Heart right ventricle (tissue), 16 donors: ENCODE data around the gene ZNF827. TPM values are rescaled to one million over a fixed set of nuclear protein-coding genes. Genes with fewer than 3 reads are reported as not detected.

Experiments
- ATAC-seq, 8 donors: fragments of 200-7000 bp; cut with Tn5 transposase; one replicate each; pipeline ENCODE4 v1.9.1; 2020; ENCODE audit warnings: mild to moderate bottlenecking in 8 of 8, moderate library complexity in 8 of 8, moderate number of reproducible peaks in 1 of 8
- DNase-seq, 2 donors: peaks; one replicate each; pipeline ENCODE4 v3.0.0-alpha.2; 2020
- H3K27ac ChIP-seq, 10 donors: fragments of 200-600 bp; sonication (generic) in 2 of 10; one replicate each; pipeline versions ENCODE4 v1.5.0 to v1.8.0; 2020 to 2022; ENCODE audit warnings: mild to moderate bottlenecking in 3 of 10
- H3K27me3 ChIP-seq, 7 donors: fragments of 200-600 bp; one replicate each; pipeline ENCODE4 v1.8.0; 2021 to 2022; ENCODE audit warnings: mild to moderate bottlenecking in 2 of 7
- H3K36me3 ChIP-seq, 9 donors: fragments of 200-600 bp; sonication (generic) in 1 of 9; one replicate each; pipeline versions ENCODE4 v1.5.0 to v1.8.0; 2020 to 2022; ENCODE audit warnings: mild to moderate bottlenecking in 2 of 9
- H3K4me1 ChIP-seq, 9 donors: fragments of 200-600 bp; sonication (generic) in 1 of 9; one replicate each; pipeline versions ENCODE4 v1.5.0 to v1.8.0; 2020 to 2022; ENCODE audit warnings: mild to moderate bottlenecking in 4 of 9
- H3K4me3 ChIP-seq, 10 donors: fragments of 200-600 bp; sonication (generic) in 2 of 10; one replicate each; pipeline versions ENCODE4 v1.5.0 to v1.8.0; 2020 to 2022; ENCODE audit warnings: mild to moderate bottlenecking in 7 of 10, moderate library complexity in 2 of 10
- H3K9me3 ChIP-seq, 11 donors: fragments of 200-600 bp in 10 of 11; sonication (generic) in 2 of 11; one replicate each; pipeline versions ENCODE4 v1.5.0 to v1.8.0; 2013 to 2022; ENCODE audit warnings: mild to moderate bottlenecking in 2 of 11, control low read depth in 1 of 11, moderate library complexity in 1 of 11
- WGBS, 2 donors: extraction: QIAGEN DNeasy Blood & Tissue Kit; methylation state at CpG; one replicate each; pipeline ENCODE4 v1.1.7; 2013; ENCODE audit warnings: inconsistent platforms in 1 of 2; 5-methylcytosine and 5-hydroxymethylcytosine counted together
- intact Hi-C, 10 donors: fragments of 100-400 bp; cut with DNase I; formaldehyde crosslinking; loops; one replicate each; pipeline versions ENCODE4 v1.11.1 to v1.14.2; 2022
- polyA plus RNA-seq, 2 donors: library from polyadenylated mRNA; stranded (reverse); fragments of 200-250 nt; gene quantifications; one replicate each; pipeline ENCODE4 v1.2.3, GENCODE V29; 2013
- total RNA-seq, 10 donors: library from RNA; stranded (reverse); fragmentation: NEBNext Ultra II Directional in 3 of 10; extraction: Animal tissue kit (Norgen Biotek cat#: 25700) in 3 of 10; gene quantifications; one replicate each; pipeline versions ENCODE4 v1.2.1 to v1.2.4, GENCODE V29; 2021 to 2023
- TF ChIP-seq, protein P1 (sequence below), 9 donors: fragments of 200-600 bp; sonication (generic) in 2 of 9; IDR thresholded peaks; one replicate each; pipeline versions ENCODE4 v1.5.0 to v1.8.0; 2021 to 2022; ENCODE audit warnings: antibody characterized with exemption in 9 of 9, mild to moderate bottlenecking in 5 of 9, moderate library complexity in 1 of 9
- donor health status: Arrhythmogenic right ventricular cardiomyopathy.
- donor health status: ischemic (EF 13 %, LVEDD 7.1; RV severe dilation, severe dysfunction).
- donor health status: healthy with polysubstance abuse.
- donor health status: DM: no; HTN: yes; CAD: no.
- donor health status: DM: no; HTN: no; CAD: no.
- donor health status: ischemic (EF 25% LVEDD 6.9; RV normal size, moderate dysfunction).
- donor health status: ischemic (EF 25% LVEDD 5.7; RV mildly dilated, moderate dysfunction).
- donor health status: healthy.
- donor health status: DM: yes; HTN: yes; CAD: no.
- donor health status: Ischemic cardiomyopathy.
- donor health status: ischemic (EF 35%, LVEDD 5.7; RV mildly dilated, moderate dysfunction).
- donor health status: nonischemic (EF 11% LVEDD 7.7; RV severe dilation, severe dysfunction).
- donor health status: DM: yes; HTN: yes; CAD: no.
- donor health status: PGD.
- donor health status: ischemic (EF 29% LVEDD 5.4; RV normal size, mild dysfunction).
- donor health status: nonischemic (EF 23%, LVEDD 6.1; RV moderate dilation, normal function).

Gene ZNF827
- total and polyA plus RNA-seq, 12 donors: 3.8 to 33.9 (median 19.3) TPM

GRCh38 chr4:145816091-145816490 lies 122.5 kb downstream of the ZNF827 start:
- DNase-seq (no peak), ATAC-seq (no peak)
- Histone ChIP-seq H3K36me3 (peaks cover 0 to 24% (median 0%) of the 10 kb centered on the region in 9 donors), H3K27ac (no peak overlapping the region), H3K9me3 (no peaks in the 10 kb centered on the region), H3K4me1 (peaks cover 0 to 21% (median 14%) of the 10 kb centered on the region in 9 donors), H3K4me3 (no peak overlapping the region), H3K27me3 (no peaks in the 10 kb centered on the region)
- 98 to 99% methylated on average over 3 of the region's 3 CpGs for WGBS, 2 donors
- TF ChIP-seq, protein P1, sequence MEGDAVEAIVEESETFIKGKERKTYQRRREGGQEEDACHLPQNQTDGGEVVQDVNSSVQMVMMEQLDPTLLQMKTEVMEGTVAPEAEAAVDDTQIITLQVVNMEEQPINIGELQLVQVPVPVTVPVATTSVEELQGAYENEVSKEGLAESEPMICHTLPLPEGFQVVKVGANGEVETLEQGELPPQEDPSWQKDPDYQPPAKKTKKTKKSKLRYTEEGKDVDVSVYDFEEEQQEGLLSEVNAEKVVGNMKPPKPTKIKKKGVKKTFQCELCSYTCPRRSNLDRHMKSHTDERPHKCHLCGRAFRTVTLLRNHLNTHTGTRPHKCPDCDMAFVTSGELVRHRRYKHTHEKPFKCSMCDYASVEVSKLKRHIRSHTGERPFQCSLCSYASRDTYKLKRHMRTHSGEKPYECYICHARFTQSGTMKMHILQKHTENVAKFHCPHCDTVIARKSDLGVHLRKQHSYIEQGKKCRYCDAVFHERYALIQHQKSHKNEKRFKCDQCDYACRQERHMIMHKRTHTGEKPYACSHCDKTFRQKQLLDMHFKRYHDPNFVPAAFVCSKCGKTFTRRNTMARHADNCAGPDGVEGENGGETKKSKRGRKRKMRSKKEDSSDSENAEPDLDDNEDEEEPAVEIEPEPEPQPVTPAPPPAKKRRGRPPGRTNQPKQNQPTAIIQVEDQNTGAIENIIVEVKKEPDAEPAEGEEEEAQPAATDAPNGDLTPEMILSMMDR (IDR thresholded peaks at IDR 0.05): no peak
- intact Hi-C loops: no loop called here

DNA sequence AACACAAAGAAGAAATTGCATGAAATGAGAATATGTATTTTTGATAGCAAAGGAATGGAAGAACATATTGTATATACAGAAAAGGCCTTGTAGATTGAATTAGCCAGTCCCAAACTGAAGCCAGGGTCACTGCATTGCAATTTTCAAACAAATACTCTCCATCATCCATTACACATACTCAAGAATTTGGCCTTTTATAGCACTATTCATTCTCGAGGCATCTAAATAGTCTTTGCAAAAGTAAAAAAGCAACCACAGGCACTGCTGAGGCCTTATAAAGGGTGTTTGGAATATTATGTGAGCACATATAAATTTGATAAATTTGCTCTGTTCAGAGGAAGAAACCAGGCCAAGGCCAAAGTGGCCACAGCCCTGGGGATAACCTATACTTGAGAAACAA lies 123.0 kb downstream of the ZNF827 start:
- no peak for ATAC-seq
- Histone ChIP-seq H3K4me1 (peaks cover 0 to 21% (median 14%) of the 10 kb centered on the region in 9 donors), H3K9me3 (no peaks in the 10 kb centered on the region), H3K27ac (no peak overlapping the region), H3K4me3 (no peak overlapping the region), H3K27me3 (no peaks in the 10 kb centered on the region), H3K36me3 (peaks cover 0 to 24% (median 0%) of the 10 kb centered on the region in 9 donors)
- WGBS, 2 donors: 88 to 89% methylated on average over 1 of the region's 1 CpG
- intact Hi-C loops: no loop called here
- DNase-seq: no peak
- TF ChIP-seq, protein P1 (IDR thresholded peaks at IDR 0.05): no peak

DNA sequence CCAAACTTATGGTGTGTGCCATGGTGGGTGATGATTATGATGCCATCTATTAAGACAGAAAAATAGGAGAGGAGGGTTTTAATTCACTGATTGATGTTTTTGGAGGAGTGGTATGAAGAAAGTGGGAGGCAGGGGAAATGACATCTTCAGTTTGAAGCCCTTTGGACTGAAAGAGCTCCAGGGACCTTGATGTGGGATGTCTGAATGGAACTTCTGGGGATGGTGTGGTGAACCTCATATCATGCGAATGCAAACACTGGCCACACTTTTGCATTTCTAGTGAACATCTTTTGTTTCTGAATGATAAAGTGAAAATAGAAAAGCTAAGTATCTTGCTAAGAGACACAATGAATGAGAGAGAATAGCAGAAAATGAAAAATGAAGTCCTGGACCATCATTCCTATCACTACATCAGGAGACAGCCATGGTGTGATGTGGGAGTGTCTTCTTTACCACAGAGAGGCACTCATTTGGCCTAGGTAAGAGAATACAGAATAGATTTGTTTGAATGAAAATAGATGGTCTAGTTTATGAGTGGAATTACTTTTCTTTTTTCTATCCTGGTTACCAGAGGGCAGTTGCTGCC lies 123.5 kb downstream of the ZNF827 start:
- no peak overlapping the region for H3K27ac ChIP-seq
- 91 to 97% methylated on average over 1 of the region's 1 CpG for WGBS, 2 donors
- peaks cover 0 to 16% (median 12%) of the 10 kb centered on the region in 9 donors for H3K4me1 ChIP-seq
- TF ChIP-seq, protein P1 (IDR thresholded peaks at IDR 0.05): no peak
- no peaks in the 10 kb centered on the region for H3K27me3 ChIP-seq
- ATAC-seq (no peak), DNase-seq (no peak)
- peaks cover 0 to 5% (median 0%) of the 10 kb centered on the region in 11 donors for H3K9me3 ChIP-seq
- intact Hi-C loops: no loop called here
- peaks cover 0 to 24% (median 0%) of the 10 kb centered on the region in 9 donors for H3K36me3 ChIP-seq
- no peak overlapping the region for H3K4me3 ChIP-seq

GRCh38 chr4:145814246-145814645 lies 124.4 kb downstream of the ZNF827 start:
- no peaks in the 10 kb centered on the region for H3K27me3 ChIP-seq
- ATAC-seq: no peak
- H3K4me3 ChIP-seq: no peak overlapping the region
- H3K9me3 ChIP-seq: peaks cover 0 to 13% (median 6%) of the 10 kb centered on the region in 11 donors
- H3K4me1 ChIP-seq: peaks cover 0 to 8% (median 4%) of the 10 kb centered on the region in 9 donors
- peaks cover 0 to 24% (median 0%) of the 10 kb centered on the region in 9 donors for H3K36me3 ChIP-seq
- TF ChIP-seq, protein P1 (IDR thresholded peaks at IDR 0.05): no peak
- intact Hi-C loops: no loop called here
- DNase-seq: no peak
- H3K27ac ChIP-seq: no peak overlapping the region
- 100% methylated on average over 1 of the region's 1 CpG for WGBS, 2 donors
